DND-41 (cell line): Measurements from ENCODE around the gene PAFAH1B2.

Source experiments
- CTCF ChIP-seq: IDR thresholded peaks from 2 replicates; pipeline ENCODE4 v1.5.1; 2012; ENCODE audit warnings: borderline replicate concordance, low read length, moderate library complexity, mild to moderate bottlenecking; ENCODE audit not compliant: poor library complexity, severe bottlenecking; ENCODE audit errors: extremely low read depth
- EZH2 ChIP-seq: IDR thresholded peaks from 3 replicates; pipeline ENCODE4 v1.6.1; 2012; ENCODE audit warnings: borderline replicate concordance, low read depth, mild to moderate bottlenecking, moderate library complexity, low read length, inconsistent platforms; ENCODE audit not compliant: severe bottlenecking

GRCh38 chr11:117095284-117096161 is 48.6 kb upstream of the PAFAH1B2 start:
- TF ChIP-seq CTCF (no peak), EZH2 (no peak)
